Ascending aorta (tissue), 2 donors: Measurements from ENCODE around the gene G3BP2. TPM values are rescaled to one million over a fixed set of nuclear protein-coding genes. Genes with fewer than 3 reads are reported as not detected.
"Not testable (repeated sequence)": the region's sequence is repeated elsewhere in the genome, so short reads cannot be mapped to it uniquely, and the experiment has no call there.

Experiments used
- DNase-seq, 2 donors: peaks; one replicate each; pipeline ENCODE4 v3.0.0-alpha.2; 2019; ENCODE audit warnings: low spot score in 2 of 2
- H3K27ac ChIP-seq, 2 donors: fragments of 200-600 bp; sonication (generic); one replicate each; pipeline ENCODE4 v1.5.1; 2016 to 2017; ENCODE audit warnings: mild to moderate bottlenecking in 1 of 2
- H3K27me3 ChIP-seq: fragments of 200-600 bp; sonication (generic); one replicate; pipeline ENCODE4 v1.5.1; 2017
- H3K36me3 ChIP-seq, 2 donors: fragments of 200-600 bp; sonication (generic); one replicate each; pipeline ENCODE4 v1.5.1; 2016
- H3K4me1 ChIP-seq, 2 donors: fragments of 200-600 bp; sonication (generic); one replicate each; pipeline ENCODE4 v1.5.1; 2016 to 2017; ENCODE audit warnings: mild to moderate bottlenecking in 1 of 2
- H3K4me3 ChIP-seq, 2 donors: fragments of 200-600 bp; sonication (generic); one replicate each; pipeline ENCODE4 v1.5.1; 2016 to 2017; ENCODE audit warnings: mild to moderate bottlenecking in 1 of 2
- H3K9me3 ChIP-seq, 2 donors: fragments of 200-600 bp; sonication (generic); one replicate each; pipeline ENCODE4 v1.5.1; 2016
- intact Hi-C: fragments of 100-400 bp; cut with DNase I; formaldehyde crosslinking; loops from one replicate; pipeline ENCODE4 v1.15.1; 2023
- total RNA-seq: library from RNA; depleted of rRNA; stranded (reverse); fragments of >200 nt; gene quantifications from one replicate; pipeline ENCODE4 v1.1.0, GENCODE V29; 2016
- TF ChIP-seq, protein P1 (sequence below), 3 experiments: fragments of 200-600 bp in 2 of 3; fragments of 450-650 bp in 1 of 3; sonication (generic) in 2 of 3; IDR thresholded peaks; one replicate each; pipeline ENCODE4 v1.5.1; 2016 to 2019; ENCODE audit warnings: antibody characterized with exemption in 3 of 3, mild to moderate bottlenecking in 1 of 3, moderate library complexity in 1 of 3

Gene G3BP2
- total RNA-seq: 88.9 TPM

DNA sequence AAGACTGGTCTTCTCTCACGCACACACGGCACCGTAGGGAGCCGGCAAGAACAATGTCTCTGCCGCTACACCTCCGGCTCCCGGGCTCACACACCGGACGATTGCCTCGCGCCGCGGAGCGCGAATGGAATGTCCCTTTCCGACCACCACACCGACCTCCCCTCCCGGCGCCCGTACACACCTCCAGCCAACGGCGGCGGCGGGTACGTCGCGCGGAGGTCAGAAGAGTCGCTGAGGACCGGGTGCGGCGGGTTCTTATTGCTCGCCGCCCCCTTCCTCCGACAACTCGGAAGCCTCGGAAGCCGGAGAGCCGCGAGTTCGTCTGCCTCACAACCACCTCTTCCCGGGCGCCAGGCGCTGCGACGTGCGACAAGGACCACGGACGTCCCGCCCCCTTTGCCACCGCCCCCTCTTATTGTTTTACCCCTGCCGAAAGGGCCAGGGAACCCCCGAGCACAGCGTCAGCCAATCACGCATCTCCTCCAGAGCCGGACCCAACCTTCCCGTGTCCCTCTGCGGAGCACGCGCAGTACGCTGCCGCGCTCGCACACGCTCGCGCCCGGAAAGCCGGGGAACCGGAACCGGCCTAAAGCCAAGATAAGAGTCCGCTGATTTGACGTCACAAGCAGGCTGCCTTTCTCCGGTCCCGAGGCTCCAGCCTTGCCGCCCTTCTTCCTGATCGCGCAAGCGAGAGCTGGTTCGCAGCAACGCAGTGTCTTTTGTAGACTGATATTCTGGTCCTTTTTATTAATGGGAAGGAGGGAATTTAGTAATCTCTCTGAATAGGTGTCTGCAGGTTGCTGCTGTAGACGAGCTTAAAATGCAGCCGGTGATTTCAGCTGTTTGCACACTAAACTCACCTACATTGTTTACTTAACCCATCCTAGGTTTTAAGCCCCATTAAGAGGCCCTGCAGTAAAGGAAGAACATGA, at the start of gene G3BP2:
Gene G3BP2 (minus strand): TSS at position 385 of the 932 bp plus-strand sequence. CDS start 11,386 bp downstream, outside the sequence.
- peaks cover 3 to 24% of the 10 kb centered on the region in 2 donors for H3K4me1 ChIP-seq
- TF ChIP-seq, protein P1, sequence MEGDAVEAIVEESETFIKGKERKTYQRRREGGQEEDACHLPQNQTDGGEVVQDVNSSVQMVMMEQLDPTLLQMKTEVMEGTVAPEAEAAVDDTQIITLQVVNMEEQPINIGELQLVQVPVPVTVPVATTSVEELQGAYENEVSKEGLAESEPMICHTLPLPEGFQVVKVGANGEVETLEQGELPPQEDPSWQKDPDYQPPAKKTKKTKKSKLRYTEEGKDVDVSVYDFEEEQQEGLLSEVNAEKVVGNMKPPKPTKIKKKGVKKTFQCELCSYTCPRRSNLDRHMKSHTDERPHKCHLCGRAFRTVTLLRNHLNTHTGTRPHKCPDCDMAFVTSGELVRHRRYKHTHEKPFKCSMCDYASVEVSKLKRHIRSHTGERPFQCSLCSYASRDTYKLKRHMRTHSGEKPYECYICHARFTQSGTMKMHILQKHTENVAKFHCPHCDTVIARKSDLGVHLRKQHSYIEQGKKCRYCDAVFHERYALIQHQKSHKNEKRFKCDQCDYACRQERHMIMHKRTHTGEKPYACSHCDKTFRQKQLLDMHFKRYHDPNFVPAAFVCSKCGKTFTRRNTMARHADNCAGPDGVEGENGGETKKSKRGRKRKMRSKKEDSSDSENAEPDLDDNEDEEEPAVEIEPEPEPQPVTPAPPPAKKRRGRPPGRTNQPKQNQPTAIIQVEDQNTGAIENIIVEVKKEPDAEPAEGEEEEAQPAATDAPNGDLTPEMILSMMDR (IDR thresholded peaks at IDR 0.05): no peak
- peak within 1 kb of the TSS; percentile 92 to 99 for H3K4me3 ChIP-seq
- H3K36me3 ChIP-seq: no peaks in the 10 kb centered on the region
- H3K27me3 ChIP-seq: no peaks in the 10 kb centered on the region
- no peaks in the 10 kb centered on the region for H3K9me3 ChIP-seq
- H3K27ac ChIP-seq: peak within 1 kb of the TSS; percentile 99 to 100
- intact Hi-C loops: loop anchor here (1.0 to 10.0 kb wide), 3 partner anchors 42 to 322 kb away; partner anchors contain the start of genes CDKL2, SDAD1 and USO1
- peak; percentile 94 to 99 for DNase-seq

DNA sequence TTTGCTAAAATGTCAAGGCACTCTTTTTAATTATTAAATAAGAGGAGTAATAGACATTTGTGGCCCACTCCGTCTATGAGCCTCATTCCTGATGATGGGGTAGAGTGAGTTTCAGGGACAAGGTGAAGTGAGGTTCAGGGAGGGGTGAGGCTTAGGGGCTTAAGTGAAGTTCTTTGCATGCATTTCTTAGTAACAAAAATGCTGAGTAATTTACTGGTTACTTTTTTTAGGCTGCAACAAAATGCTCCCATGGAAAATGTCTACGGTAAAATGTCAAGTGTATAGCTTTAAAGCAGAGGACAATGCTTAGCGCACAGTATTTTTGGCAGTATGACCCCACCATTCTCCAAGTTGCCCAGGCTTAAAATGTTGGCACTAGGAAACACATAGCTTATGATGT, 49.2 kb upstream of the G3BP2 start:
- TF ChIP-seq, protein P1 (IDR thresholded peaks at IDR 0.05): no peak
- Histone ChIP-seq H3K36me3 (no peaks in the 10 kb centered on the region), H3K27ac (peak overlapping the region in 1 of 2 donors; percentile 8), H3K4me3 (no peak overlapping the region), H3K27me3 (no peaks in the 10 kb centered on the region), H3K4me1 (peaks cover 3 to 21% of the 10 kb centered on the region in 2 donors), H3K9me3 (no peaks in the 10 kb centered on the region)
- intact Hi-C loops: loop anchor here (5.0 to 10.0 kb wide), 3 partner anchors 125 to 1355 kb away; partner anchors contain the start of genes CCNI and PARM1
- no peak for DNase-seq

DNA sequence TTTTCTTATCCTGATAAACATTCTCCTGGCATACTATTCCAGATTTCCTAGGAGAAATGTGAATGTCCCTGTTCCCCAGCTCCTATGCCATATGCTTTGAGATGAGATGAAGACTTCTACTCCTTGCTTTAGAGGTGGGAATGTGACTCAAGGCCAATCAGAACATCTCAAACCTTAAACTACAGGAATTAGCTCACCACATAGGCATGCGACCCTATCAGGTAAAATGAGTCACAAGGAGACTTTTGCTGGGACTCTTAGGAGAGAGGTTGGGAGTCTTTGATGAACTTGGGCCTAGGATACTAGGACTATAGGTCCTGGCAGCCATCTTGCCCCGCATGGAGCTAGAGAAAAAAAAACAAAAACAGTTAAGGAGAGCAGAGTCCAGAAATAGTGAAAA, 45.3 kb upstream of the G3BP2 start:
- intact Hi-C loops: no loop called here
- TF ChIP-seq, protein P1 (IDR thresholded peaks at IDR 0.05): no peak
- H3K27ac ChIP-seq: no peak overlapping the region
- no peaks in the 10 kb centered on the region for H3K27me3 ChIP-seq
- H3K36me3 ChIP-seq: no peaks in the 10 kb centered on the region
- H3K4me1 ChIP-seq: peaks cover 10 to 20% of the 10 kb centered on the region in 2 donors
- H3K9me3 ChIP-seq: no peaks in the 10 kb centered on the region
- no peak for DNase-seq
- H3K4me3 ChIP-seq: no peak overlapping the region

DNA sequence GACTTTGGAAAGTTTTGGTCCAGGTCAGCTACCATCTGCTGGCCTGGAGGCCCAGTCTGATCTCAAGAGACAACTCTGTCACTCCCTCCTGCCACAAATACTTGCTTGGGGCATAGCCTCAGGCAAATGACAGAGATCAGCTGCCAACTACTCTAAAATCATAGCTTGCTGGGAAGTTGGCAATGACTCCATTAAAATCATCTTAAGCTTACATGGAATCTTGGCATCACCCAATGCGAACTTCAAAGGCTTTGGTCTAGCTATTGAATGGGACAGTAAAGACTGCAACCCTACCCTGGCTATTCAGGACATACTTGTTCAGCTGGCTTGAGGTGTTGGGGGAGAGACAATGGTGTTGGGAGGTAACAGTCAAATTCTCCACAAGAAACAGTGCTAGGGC, 44.2 kb upstream of the G3BP2 start:
- no peak overlapping the region for H3K4me3 ChIP-seq
- TF ChIP-seq, protein P1 (IDR thresholded peaks at IDR 0.05): no peak
- no peak for DNase-seq
- no peak overlapping the region for H3K27ac ChIP-seq
- no peaks in the 10 kb centered on the region for H3K36me3 ChIP-seq
- intact Hi-C loops: no loop called here
- peaks cover 10% of the 10 kb centered on the region in 2 donors for H3K4me1 ChIP-seq
- no peaks in the 10 kb centered on the region for H3K9me3 ChIP-seq
- H3K27me3 ChIP-seq: no peaks in the 10 kb centered on the region

DNA sequence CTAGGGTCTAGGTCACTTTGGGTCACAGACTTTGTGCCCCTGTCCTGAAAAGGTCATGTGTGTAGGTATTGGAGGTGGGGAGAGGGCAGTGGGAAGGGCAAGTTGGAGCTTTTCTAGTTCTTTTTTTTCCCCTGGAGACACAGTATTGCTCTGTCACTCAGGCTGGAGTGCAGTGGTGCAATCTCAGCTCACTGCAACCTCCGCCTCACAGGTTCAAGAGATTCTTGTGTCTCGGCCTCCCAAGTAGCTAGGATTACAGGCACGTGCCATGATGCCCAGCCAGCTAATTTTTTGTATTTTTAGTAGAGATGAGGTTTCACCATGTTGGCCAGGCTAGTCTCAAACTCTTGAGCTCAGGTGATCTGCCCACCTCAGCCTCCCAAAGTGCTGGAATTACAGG, 42.8 kb upstream of the G3BP2 start:
- H3K36me3 ChIP-seq, H3K27me3 ChIP-seq, DNase-seq, H3K4me3 ChIP-seq, intact Hi-C loops, H3K9me3 ChIP-seq, H3K4me1 ChIP-seq: not testable (repeated sequence)
- peak overlapping the region in 1 of 2 donors; percentile 20 for H3K27ac ChIP-seq
